Astrocyte of the spinal cord (primary cell): ENCODE measurements around the gene NIPA2.

Experiments
- DNase-seq: peaks from one replicate; pipeline ENCODE4 v3.0.0; 2011; ENCODE audit warnings: low read depth, low spot score
- H3K4me3 ChIP-seq: 2 replicates; pipeline ENCODE4 v1.5.1; 2011; ENCODE audit warnings: low read depth, mild to moderate bottlenecking, low read length, moderate library complexity
- CTCF ChIP-seq: IDR thresholded peaks from 2 replicates; pipeline ENCODE4 v1.5.1; 2012; ENCODE audit warnings: low read depth, mild to moderate bottlenecking, low read length, inconsistent platforms
- in situ Hi-C: cut with HindIII; loops from 2 replicates; pipeline ENCODE4 v1.10.0; 2017; ENCODE audit warnings: low sequenced_read_pairs

Gene NIPA2

DNA sequence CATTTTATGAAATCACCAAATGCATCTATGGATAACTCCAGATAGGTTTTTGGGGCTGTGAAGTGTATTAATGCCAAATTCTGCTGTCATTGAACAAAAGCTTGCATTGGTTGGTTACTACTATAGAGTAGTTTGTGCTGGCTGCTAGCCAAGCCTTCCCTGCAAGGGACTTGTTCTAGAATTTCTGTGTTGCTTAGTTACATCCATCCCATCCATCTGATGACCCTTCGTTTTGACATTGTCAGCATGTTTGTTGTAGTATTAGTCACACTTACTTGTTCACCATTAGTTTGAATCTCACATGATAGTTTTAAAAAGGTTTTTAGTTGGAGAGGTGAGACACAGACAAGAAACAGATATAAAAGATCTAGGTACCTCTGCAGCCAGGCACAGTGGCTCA lies 7.0 kb upstream of the NIPA2 start:
- no peak overlapping the region for H3K4me3 ChIP-seq
- DNase-seq, result peak; percentile 58
- in situ Hi-C loops, result no loop called here
- TF ChIP-seq CTCF, result no peak

- peak overlapping the region; percentile 95 for H3K4me3 ChIP-seq
- TF ChIP-seq CTCF, result no peak
- in situ Hi-C loops, result no loop called here
- DNase-seq, result peak; percentile 14
Measured at GRCh38 chr15:22839046-22839695, 705 bp downstream of the NIPA2 start.

DNA sequence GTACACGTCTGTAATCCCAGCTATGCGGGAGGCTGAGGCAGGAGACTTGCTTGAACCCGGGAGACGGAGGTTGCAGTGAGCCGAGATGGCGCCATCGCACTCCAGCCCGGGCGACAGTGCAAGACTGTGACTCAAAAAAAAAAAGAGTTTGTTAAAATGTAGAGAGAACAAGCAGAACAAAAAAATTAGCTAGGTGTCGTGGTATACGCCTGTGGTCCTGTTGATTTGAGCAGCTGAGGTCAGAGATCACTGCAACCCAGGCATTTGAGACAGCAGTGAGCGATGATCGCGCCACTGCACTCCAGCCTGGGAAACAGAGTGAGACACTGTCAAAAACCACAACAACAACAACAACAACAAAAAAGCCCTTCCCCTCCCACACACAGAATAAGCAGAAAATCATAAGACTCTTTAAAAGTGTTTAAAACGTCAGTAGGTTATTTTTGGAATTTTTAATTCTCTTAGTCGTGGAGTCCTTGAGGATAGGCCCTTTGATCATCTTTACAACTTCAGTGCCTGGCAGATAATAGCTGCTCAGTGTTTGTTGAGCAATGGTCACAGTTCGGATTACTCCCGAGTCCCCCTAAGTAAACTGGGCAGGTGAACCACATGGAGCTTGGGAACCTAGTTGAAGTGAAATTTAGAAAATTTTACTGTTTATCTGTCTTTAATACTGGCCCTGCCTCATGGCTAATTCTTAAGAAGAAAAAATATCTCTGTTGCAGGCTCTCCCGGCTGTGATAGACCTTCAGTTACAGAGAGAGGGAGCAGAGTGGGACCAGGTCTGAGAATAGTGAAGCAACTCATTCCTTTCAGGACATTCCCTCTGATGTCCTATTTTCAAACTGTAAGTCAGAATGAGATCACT lies 6.2 kb downstream of the NIPA2 start:
- no peak for DNase-seq
- in situ Hi-C loops, result no loop called here
- no peak overlapping the region for H3K4me3 ChIP-seq
- TF ChIP-seq CTCF, result no peak

GRCh38 chr15:22845289-22845900 lies 6.9 kb downstream of the NIPA2 start:
- in situ Hi-C loops, result no loop called here
- no peak overlapping the region for H3K4me3 ChIP-seq
- peak; percentile 20 for DNase-seq
- TF ChIP-seq CTCF, result no peak

GRCh38 chr15:22846073-22846472 lies 7.6 kb downstream of the NIPA2 start:
- in situ Hi-C loops, result no loop called here
- TF ChIP-seq CTCF, result no peak
- no peak for DNase-seq
- H3K4me3 ChIP-seq, result no peak overlapping the region

DNA sequence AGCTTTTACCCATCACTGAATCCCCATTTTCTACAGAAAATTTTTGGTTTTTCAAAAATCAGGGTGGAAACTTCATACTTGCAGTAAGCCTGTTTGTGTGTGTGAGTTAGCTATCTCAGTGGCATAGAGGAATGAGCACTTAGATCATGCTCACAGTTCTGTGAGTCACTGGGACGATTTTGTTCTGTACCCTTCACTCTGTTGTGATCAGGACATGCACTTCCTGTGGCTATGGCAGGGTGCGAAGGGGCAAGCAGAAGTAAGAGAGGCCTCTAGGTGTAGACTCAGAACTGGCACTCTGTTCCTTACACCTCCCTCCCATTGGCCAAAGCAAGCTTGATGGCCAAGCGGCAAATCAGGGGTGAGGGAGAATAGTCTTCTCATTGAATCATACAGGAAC lies 11.6 kb downstream of the NIPA2 start:
- no peak for TF ChIP-seq CTCF
- in situ Hi-C loops, result no loop called here
- no peak for DNase-seq
- H3K4me3 ChIP-seq, result no peak overlapping the region
